ENCODE measurements around the gene STIM1.

DNA sequence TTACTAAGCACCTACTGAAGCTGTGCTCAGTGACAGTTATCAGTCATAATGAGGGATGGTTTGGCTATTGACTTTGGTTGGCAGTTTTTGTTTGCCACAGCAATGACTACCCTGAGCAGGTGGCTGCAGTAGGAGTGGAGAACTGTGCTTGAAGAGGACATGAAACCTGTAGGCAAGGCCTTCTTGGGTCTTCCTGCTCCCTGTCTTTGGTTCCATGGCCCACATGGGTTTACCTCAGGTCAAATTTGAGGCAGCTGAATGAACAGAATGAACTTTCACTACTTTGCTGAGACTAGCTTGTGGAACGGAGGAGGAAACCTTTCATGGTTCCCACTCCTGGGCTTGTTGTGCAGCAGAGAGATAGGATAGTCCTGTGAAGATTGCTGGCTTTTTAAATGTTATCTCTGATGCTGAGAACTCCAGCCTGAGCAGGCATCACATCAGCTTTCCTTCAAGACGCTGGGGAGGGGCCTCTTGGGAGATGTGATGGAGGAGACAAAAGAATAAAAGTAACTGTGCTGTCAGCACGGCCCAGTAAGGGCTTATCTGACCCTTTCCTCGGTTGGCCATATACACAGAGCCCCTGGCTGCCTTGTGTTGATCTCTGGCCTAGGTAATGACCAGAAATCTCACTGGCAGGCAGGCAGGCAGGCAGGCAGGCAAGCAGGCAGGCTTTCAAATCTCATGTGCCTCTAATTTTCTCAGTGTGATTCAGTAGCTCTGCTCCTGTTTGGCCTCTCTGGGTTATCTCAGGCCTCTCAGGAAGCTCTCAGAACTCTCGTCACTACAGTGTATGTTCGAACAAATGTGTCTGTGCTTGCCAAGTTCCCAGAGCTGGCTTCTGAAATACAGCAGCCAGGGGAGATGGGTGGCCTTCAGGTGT, 12.0 kb downstream of the STIM1 start:
- TF ChIP-seq POLR2AphosphoS5 (IDR thresholded peaks at IDR 0.05) (no peak), POLR2A (IDR thresholded peaks at IDR 0.05; ENCODE audit: low read depth) (no peak)
- TF ChIP-seq, protein P1, sequence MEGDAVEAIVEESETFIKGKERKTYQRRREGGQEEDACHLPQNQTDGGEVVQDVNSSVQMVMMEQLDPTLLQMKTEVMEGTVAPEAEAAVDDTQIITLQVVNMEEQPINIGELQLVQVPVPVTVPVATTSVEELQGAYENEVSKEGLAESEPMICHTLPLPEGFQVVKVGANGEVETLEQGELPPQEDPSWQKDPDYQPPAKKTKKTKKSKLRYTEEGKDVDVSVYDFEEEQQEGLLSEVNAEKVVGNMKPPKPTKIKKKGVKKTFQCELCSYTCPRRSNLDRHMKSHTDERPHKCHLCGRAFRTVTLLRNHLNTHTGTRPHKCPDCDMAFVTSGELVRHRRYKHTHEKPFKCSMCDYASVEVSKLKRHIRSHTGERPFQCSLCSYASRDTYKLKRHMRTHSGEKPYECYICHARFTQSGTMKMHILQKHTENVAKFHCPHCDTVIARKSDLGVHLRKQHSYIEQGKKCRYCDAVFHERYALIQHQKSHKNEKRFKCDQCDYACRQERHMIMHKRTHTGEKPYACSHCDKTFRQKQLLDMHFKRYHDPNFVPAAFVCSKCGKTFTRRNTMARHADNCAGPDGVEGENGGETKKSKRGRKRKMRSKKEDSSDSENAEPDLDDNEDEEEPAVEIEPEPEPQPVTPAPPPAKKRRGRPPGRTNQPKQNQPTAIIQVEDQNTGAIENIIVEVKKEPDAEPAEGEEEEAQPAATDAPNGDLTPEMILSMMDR (IDR thresholded peaks at IDR 0.05) = no peak

All from esophagus muscularis mucosa (tissue), 3 donors.